HG02884 (cell line): ENCODE results near the gene NGDN.

Source experiments
- ATAC-seq: cut with Tn5 transposase; IDR thresholded peaks from one replicate; pipeline ENCODE4 v1.9.1; 2021; ENCODE audit warnings: mild to moderate bottlenecking, moderate library complexity; ENCODE audit not compliant: unreplicated experiment

The NGDN gene

DNA sequence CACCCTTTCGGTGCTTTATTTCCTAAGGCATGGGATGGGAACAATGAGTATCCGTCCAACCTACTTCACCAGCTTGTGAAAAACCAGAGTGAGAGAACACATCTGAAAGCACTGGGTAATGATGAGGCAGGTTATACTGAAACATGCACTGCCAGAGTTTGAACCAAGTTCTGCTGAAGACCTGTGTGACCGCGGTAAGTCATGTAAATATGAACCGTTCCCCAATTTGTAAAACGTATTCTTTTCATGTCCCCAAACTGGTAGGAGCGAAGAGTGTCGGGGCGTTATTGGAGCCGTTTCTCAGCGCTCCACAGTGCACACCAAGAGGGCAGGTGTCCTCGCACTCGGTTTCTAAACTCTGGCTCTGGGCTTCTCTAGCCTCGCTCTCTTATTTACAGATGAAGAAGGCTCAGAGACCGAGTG, 788 bp upstream of the NGDN start:
- no peak for ATAC-seq

DNA sequence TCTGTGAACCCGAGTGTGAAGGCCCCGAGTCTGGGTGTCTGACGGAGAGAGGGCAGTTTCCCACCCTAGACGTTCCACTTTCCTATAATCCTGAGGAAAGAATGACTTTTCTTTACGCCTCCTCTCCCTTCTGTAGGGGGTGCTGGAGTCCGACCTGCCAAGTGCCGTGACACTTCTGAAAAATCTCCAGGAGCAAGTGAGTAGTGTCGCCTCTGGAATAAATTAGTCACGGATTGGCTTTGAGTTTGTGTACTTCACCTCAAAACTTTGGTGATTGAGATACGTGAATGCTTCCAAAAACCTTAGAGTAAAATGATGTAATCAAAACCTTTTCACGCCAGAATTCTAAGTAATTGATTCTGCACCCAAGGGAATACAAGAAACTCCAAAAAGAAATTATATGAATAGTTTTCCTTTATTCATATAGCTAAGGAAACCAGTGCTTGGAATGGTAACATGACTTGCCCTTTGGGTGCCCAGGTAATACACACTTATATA, 452 bp downstream of the NGDN start:
- peak; percentile 4 for ATAC-seq

DNA sequence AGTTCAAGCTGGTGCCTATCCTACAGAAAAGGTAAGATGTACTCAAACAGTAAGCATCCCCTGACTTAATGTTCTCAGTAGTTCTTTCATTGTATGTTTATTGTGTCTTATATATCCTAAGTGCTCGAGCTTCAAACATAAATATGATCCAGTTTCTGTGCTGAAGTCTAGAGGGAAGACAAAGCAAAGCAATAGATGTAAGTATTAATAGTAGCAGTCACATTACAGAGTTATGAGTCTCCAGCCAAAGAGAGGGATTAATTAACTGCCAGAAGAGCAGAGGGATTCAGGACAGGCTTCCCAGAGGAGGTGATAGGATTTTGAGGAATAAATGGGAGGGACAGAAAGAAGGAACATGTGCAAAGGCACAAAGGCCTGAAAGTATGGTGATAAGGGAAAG, 1.4 kb downstream of the NGDN start:
- ATAC-seq = no peak

DNA sequence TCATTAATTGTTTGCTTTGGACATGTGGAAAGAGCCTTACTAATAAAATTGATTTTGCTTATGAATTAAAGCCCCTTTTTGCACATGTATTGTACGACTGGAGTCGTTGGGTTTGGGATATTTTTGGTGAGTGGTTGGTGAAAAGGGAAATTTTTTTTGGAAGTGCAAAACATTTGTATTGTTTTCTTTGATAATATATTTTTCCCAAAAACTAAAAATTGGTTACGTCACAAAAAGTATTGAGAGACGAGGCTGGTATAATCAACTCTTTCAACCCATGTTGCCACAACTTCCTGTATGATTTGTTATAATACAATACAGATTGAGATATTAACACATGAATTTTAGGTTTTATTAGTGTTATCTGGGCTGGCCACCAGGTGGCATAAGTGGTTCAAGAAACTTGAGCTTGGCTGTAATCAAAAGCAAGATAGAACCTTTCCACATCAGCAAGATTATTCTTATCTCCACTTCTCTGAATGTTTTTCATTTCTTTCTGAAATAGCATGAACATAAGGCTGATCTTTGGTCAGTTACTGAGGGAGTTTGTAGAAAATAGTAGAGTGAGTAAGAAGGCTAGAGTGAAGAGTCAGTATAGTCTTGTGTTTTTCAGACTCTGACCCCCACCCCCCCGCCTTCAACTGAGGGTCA, 8.7 kb downstream of the NGDN start:
- ATAC-seq = no peak

DNA sequence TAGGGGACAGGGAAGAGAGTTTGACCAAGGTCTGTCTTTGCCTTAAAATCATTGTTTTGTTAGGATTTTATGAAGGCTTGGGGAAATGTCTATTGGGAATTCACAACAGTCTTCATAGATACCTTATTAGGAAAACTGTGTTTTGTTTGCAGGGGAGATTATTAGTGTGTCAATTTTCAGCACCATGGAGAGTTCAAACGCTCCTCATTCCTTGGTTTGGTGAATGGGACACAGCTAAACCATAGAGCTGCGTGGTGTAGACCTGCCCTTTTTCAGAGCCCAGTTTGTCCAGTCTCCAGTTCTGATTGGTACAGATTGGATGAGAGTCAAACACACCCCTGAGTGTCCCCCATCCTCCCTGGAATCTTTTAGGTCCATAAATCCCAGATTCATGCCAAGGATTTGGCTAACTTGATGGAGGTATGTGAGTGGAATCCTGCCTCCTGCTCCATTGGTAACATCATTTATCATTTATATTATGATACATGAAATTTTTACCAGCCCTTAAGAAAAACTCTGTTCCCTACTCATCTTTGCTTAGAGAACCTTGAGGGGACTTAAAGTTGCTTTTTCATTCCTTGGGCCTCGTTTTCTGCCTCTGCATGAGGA, 12.0 kb downstream of the NGDN start:
- ATAC-seq = no peak

DNA sequence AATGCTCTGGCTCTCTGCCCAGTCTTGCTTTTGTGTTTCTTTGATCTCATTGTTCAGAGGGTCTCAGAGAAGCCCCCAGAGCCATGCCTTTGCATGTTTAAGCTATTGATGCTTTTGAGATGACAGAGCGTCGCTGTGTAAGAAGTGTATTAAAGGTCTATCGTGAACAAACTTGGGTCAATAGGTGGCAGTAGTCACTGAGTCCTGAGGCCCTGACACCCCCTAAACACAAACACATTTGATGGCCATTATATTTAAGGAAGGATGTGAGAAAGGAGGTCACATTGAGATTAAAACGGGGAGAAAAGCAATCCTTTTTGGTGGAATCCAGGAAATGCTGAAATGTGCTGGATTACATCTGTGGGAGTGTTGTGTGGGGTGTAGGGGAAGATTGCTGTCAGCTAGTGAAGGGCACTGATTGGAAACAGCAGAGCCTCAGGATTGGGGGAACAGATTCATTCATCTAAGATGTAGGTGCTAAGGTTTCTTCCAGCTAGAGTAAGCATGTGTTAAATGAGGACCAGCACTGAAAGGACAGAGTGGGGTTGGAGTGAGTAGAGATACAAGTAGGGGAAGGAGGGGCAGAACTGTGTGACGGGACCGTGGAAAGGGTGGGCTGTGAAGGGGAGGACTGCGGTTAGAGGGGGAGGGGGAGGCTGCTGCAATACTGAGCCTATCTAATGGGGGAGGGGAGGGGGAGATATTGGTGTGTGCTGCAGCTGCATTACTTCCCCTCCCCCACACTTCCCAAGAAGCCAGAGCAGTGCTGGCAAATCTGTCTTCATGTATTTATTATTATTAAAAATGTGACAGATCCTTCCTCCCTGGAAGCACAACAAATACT, 12.7 kb downstream of the NGDN start:
- no peak for ATAC-seq

DNA sequence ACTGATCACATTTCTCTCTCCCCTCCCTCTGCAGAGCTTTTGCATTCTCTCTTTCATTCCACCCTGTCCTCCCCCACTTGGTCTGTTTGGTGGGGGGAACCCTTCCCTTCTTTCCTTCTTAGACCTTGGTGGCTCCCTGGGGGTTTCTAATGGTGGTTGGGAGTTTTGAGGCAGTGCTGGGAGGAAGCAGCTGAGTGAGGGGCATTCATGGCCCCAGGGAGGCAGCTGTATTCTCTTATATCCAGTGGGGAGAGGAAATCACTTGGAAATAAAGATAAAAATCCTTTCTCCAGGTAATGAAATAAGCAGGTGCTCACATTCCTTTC, 13.3 kb downstream of the NGDN start:
- no peak for ATAC-seq

DNA sequence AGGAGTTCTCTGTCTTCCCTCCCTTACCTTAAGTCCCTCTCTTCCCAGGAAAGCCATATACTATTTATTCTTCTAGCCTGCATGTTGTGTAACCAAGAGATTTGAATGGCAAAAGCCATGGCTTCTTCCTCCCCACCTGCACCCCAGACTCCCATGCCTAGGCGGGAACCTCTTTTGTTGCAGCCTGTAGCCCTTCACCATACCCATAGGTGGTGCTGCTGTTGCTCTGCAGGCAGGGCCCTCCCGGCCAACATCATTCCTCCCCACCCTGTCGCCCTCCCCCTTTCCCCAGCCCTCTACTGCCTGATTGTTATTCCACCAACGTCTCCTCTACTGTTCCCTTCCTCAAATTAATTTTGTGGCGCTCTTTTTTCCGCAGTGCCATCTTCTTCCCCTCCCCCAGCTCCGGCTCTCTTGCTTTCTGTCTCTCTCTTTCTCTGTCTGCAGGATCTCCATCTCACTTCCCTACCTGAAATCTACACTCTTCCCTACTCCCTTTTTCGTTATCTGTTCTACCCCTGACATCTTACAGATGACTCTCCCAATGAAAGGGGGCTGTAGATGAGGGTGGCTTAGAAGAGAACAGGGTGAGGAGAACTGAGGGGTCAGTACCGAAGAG, 13.8 kb downstream of the NGDN start:
- ATAC-seq = no peak

DNA sequence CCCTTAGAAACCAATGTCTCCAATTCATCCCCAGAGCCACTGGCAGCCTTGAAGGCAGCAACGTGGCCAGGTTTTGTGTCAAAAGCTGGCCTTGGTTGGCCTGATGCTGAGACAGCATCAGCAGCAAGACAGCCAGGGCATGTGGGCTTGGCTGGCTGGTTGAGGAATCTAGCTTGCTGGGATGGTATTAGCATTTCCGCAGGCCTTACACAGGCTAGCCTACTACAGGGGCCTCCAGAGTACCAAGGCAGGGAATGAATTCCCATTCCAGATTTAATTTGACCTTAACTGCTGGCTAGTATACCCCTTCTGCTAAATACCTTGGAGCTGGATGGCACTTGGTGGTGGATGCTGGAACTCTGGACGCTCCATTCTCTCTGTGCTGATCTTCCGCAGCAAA, 15.8 kb downstream of the NGDN start:
- ATAC-seq = no peak

DNA sequence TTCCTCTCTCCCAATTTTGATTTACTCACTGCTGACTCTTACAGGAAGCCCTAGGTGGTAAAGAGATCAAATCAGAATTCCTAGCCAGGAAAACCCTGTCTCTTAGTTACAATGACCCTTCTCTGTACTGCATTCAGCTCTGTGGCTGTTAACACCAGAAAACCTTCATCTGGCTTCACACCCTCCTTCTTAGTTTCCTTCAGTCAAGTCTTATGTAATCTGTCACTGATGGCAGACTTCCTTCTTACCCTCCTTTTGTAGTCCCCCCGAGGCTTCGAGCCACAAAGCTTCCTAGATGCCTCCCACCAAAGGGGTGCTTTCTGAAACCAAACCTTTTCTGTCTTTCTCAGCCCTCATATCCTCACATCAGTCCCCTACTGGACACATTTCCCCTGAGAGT, 16.5 kb downstream of the NGDN start:
- ATAC-seq = no peak

DNA sequence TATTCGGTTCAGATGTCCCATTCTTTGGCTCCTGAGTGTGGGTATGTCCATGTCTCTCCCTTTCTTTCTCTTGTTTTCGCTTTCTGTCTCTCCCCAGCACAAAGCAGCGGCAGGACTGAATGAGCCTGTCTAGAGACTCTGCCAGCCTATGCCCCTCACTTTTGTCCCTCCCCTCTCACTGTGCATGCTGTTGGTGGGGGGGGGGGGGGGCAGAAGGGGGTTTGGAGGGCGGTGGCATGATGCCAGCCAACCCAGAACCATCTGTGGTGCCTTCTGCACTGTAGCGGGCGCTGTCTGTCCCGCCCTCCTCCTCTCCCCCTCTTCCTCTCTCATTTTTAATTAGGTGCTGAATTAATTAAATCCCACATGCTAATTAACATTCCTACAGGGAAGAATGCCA, 17.7 kb downstream of the NGDN start:
- ATAC-seq = no peak

DNA sequence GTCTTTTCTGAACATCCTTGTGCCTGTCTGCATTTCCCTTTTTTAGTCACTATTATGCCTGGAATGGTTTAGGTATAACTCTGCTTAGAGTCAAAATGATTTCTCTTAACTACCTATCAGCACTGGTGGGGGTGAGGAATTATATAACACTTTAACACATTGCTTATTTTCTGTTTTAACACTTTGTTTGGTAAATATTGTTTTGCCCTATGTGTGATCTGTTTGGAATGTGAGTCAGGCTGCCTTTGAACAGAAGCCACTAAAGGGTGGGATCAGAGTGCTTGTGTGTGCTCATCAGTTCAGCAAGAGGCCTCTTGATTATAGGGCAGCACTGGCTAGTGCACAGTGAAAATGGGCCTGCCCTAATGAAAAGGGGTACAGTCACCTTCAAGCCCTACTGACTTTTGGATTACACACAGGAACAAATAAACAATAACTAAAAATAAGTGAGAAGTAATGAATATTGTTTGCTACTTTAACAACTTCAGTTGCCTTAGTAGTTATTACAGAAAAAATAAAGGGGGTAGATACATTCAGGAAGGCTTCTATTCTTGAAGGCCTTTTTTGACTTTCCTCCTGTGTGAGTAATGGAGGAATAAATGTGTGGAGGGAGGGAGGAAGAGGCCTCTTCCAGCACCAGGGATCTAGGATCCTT, 23.2 kb downstream of the NGDN start:
- ATAC-seq = no peak

DNA sequence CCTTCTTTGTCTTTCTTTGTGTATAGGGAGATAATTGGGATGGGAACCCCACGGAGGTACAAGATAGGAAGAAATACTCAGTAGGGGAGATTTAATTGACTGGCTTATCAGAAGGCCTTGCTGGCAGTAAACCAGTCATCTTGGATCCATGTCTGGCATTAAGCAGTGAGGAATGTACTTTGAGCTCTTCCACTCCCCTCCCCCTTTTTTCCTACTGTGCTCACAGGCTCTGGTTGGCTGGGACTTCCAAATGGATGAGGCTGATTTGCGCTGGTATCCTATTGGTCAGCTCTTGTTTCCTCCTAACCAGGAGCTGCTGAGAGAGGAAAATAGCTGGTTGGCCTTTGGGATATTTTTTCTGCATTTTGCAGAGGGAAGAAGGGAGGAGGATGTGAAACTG, 24.7 kb downstream of the NGDN start:
- ATAC-seq = no peak

DNA sequence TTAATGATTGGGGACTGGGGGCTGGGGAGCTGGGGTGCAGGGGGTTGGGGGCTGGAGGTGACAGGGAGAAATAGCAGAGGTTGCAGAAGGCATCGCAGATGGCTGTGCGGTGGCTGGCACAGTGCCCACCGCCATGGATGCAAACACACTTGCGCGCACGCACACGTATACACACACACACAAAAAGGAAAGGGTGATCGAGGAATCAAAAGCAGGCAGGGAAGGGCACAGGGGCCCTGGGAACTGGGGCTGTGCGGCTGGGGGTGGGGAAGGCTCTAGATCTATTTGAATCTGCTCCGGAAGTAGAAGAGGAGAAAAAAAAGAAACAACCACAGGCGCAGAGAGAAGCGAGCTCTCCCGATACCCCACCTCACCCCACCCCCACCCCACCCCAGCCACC, 42.7 kb downstream of the NGDN start:
- no peak for ATAC-seq

DNA sequence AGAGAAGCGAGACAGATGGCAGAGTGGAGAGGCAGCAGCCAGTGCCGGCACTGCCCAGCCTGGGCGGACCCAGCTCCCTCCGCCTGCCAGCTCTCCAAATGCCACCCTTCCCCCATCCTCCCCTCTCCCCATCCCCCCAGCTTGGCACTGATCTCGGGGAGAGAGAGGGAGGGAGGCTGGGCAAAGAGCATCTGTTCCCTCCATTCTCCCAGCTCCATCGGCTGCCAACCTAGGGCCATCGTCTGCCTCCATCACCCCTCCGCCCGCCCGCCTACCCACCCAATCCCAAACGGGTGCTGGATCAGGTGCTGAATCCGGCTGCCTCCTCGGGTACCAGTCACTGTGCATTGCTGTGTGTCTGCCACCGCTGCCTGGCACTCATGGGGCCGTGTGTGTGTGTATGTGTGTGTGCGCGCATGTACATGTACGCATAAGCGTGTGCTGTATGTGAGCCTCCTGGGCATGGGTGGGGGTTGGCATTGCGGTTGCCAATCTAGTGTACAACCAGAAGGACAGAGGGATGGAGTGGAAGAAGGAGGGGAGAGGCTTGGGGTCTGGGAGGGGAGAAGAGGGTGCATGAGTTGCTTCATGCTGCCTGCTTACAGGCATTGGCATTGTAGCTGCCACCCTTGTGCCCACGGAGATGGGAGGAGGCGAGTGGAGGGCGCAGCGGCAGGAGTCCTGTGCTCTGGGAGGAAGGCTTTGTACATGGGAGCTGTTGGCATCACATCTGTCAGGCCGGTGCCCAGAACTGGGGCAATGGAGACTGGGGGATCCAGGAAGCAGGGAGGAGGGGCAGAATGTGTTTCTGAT, 43.7 kb downstream of the NGDN start:
- no peak for ATAC-seq

DNA sequence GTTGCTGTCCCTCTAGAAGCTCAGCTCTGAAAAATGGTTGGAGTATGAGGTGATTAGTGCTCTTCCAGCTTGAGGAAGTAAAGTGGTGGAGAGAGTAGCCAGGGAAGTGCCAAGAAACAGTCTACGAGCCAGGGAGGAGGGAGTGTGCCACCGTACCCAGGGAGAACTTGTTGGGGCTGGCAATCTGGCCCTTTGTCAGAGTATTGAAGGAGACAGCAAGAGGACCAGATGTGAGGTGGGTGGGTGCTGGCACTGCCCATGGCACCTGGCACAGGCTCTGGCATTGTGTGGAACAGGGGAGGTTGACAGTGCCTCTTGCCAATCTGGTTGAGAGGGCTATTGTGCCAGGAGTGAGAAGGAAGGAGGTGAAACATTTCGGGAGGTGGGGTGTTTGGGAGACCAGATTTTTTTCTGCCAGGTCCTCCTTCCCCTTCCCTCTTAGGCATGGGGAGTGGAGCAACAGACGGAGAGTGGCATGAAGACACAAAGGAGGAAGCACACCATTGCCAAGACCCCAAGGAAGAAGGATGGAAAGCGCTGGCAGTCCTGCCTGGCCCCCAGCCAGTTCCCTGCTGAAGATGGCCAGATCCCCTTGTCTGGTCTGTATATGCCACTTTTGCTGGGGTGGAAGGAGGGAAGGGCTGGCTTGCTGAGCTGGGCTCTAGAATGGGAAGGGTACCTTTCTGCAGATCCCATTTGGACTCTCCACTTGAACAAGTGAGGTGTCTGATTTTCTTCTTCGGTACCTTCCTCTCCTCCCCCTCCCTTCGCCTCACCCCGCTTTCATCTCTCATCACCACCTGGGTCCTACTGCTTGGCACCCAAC, 44.5 kb downstream of the NGDN start:
- no peak for ATAC-seq

DNA sequence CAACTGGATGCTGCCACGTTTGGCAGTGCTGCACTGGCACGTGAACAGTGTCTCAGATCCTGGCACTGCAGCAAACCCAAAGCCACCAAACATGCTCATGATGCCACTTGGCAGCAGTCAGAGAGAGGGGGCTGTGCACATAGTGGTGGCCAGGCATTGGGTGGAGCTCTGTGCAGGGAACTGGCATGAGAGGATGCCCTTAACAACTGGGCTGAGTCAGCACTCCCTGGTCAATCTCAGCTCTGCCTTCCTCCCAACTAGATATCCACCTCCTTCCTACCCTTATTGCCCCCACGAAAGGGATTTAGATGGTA, 45.1 kb downstream of the NGDN start:
- no peak for ATAC-seq

DNA sequence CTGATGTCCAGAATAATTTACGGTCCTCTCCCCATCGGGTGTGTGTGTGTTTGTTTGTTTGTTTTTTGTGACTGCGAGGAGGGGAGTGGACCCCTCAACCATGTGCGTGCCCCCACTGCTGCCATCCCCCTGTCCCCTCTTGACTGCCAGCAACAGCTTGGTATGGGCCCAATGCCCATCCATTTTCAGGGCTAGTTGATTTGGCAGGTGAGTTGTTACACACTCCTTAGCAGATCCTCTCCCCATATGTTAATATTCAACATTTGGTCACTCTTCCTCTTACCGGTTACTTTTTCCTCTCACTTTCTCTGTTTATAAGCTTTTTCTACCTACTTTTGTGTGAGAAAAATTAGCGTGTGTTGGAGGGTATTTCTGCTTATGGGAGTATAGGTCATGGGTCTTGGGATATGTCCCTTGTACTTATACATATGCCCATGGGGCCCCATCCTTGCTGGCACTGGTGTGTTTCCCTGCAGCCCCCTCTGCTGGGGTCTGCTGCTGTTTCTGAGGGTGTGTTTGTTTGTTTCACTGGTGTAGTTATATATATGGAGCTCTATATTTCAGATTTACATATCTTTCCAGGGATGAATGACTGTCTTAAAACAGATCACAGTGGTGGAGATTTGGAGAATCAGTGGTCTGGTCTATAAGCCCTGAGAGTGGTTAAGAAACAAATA, 48.3 kb downstream of the NGDN start:
- ATAC-seq = no peak

DNA sequence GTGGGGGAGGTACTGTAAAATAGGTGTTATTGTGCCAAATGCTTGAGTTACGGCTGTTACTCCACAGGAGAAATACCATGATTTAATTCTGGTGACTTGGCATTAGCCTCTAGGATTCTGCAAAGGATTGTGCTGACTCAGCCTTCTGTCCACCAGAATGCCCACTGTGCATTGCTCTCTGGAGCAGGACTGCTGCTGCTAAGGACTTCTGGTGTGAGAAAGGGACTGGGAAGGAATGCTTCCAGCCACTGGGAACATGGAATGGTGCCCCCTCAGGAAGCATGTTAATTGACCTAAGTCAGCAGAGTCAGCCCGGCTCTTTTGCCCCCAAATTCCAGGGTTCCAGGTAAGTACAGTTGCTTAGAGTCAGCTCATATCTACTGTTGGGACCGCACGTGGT, 49.2 kb downstream of the NGDN start:
- no peak for ATAC-seq
